GM21576 (cell line): ENCODE measurements around the gene PPP1R3E.
"Not testable (repeated sequence)": the region's sequence is repeated elsewhere in the genome, so short reads cannot be mapped to it uniquely, and the experiment has no call there.

Source experiments
- ATAC-seq: cut with Tn5 transposase; IDR thresholded peaks from one replicate; pipeline ENCODE4 v1.9.1; 2021; ENCODE audit warnings: mild to moderate bottlenecking, moderate library complexity; ENCODE audit not compliant: unreplicated experiment

PPP1R3E gene, protein sequence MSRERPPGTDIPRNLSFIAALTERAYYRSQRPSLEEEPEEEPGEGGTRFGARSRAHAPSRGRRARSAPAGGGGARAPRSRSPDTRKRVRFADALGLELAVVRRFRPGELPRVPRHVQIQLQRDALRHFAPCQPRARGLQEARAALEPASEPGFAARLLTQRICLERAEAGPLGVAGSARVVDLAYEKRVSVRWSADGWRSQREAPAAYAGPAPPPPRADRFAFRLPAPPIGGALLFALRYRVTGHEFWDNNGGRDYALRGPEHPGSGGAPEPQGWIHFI

DNA sequence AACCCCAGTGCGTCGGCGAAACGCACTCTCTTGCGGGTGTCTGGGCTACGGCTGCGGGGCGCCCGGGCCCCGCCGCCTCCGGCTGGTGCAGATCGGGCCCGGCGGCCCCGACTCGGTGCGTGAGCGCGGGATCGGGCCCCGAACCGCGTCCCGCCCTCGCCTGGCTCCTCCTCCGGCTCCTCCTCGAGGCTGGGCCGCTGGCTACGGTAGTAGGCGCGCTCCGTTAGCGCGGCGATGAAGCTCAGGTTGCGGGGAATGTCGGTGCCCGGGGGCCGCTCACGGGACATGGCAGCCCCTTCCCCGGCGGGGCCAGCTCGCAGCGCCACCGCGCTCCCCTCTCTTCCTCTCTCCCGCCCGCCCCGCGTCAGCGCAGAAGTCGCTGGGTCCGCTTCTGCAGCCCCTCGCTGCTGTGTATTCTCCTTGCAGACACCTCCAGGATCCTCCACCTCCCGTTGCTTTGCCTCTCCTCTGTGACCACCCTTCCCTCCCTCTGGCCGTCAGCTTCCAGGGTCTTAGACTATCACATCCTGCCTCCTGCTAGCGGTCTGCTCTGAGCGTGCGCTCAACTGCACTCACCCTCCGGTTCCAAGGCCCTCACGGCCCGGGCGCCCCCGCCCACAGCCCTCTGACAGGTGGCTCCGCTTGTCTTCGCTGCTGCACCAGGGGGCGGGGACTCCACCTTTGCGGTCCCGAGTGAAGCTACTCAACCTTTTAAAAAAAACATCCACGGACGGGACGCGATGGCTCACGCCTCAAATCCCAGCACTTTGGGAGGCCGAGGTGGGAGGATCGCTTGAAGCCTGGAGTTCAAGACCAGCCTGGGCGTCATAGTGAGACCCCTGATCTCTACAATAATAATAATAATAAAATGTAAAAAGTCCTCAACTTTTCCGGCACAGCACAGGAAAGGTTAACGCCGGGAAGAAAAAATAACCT is at the start of gene PPP1R3E:
Gene PPP1R3E (minus strand): TSS at position 570 of the 936 bp plus-strand sequence. CDS start 283 bp downstream, at position 287.
- peak; percentile 35 for ATAC-seq

DNA sequence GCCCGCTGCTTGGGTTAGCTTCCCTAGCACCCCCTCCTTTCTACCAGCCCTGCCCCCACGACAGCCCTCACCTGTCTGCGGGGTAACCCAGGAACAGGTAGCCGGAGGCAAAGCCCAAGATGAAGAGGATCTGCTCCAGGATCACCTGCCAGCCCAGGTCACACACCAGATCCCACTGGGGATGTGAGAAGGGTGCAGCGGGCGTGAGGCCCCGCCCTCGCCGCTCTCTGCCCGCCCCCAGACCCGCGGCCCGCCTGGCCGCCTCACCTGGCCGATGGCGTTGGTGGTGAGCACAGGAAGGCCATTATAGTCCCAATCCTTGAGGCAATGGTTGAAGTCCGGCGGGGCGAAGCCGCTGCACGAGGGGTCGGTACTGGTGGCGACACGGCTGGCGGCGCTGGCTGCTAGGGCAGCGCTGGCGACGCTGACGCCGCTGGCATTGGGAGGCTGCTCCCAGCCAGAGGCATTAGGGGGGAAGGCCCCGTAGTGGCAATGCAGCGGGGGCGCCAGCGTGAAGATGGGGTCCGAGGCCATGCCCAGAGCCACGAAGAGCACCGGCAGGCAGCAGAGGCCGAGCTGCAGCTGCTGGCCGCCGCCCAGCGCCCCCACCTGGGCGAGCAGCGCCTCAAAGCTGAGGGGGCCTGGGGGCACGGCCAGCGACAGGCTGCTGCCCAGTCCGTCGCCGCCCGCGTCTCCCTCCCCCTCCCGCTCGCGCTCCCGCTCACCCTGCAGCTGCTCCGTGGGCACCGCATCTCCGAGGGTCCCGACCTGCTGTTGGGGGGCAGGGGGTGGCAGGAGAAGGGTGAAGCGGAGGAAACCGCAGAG is 49.2 kb upstream of the PPP1R3E start:
- ATAC-seq, result no peak

DNA sequence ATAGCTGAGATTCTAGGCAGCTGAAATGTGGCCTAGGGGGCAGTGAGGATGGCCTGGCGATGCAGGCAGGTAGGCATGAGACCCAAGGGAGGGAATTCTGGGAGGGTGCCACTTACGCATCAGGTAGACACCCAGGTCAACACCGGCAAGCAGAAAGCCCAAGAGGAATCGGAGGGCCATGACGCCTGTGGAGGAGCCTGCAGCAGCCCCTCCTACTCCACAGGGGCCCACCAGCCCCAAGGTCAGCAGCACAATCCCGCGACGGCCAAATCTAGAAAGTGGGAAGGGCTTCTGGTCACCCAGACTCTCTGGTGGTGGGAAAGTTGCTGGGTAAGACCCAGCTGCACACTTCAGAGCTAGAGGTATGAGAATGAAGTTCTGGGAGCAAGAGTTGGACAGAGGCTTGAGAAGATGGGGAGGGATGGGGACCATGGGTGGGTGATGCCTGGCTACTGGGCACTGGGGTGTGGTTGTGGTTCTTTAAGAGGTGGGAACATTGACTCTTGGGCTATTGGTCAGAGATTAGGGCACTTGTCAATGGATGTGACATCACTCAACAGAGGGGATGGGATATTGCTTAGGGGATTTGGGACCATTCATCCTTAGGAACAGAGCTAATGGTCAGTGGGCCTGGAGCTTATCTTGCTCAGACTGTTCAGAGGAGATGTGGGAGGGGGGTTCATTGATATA is 46.6 kb upstream of the PPP1R3E start:
- ATAC-seq, result no peak

DNA sequence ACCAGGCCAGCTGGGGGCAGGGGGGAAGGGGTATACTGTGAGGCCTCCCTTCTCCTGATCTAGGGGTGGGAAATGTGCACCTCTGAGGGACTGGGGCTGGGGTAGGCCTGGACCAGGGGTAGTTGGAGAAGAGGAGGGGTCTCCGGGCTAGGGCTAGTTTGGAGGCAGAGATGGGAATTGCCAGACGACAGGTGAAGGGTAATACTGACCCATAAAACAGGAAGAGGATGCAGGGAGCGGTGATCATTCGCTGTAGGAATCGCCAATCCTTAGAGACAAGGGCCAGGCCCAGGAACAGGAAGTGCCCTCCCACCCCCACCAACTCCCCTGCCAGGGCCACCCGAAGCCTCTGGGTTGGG is 45.6 kb upstream of the PPP1R3E start:
- ATAC-seq, result no peak

DNA sequence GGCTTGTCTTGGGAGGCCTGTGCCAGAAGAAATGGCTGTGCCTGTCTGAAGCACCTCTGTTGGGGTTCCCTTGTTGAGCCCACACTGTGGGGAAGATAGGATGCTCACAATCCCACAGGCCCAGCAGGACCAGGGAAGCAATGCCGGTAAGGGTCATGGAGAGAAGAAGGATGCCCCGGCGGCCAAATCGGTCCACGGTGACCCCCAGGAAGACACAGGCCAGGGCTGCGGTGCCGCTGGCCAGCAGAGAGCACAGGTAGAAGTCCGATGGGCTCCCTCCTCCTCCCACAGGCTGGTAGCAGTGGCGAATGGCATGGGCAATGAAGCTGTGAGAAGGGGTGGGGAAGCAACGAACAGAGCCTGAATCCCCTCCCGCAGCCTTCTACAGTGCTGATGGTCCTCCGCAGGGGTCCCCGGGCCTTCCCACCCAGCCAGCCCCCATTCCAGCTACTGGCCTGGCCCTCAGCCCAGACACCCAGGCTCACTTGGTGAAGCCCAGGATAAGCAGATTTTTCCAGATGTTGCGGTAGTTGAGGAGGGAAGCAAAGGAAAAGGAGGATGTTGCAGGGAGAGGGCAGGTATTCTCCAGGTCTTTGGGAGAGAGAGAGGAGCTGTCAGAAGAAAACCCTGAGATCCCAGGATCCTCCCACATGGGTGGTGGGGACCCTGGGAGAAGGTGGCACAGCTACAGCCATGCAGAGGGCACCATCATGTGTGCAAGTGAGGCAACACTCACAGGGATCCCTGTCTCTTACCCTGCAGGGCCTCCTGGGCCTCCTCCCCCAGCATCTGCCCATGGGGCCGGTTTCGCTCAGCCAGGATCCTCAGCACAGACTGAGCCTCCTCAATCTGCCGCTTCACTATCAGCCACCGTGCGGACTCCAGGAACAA is 45.0 kb upstream of the PPP1R3E start:
- ATAC-seq, result no peak

DNA sequence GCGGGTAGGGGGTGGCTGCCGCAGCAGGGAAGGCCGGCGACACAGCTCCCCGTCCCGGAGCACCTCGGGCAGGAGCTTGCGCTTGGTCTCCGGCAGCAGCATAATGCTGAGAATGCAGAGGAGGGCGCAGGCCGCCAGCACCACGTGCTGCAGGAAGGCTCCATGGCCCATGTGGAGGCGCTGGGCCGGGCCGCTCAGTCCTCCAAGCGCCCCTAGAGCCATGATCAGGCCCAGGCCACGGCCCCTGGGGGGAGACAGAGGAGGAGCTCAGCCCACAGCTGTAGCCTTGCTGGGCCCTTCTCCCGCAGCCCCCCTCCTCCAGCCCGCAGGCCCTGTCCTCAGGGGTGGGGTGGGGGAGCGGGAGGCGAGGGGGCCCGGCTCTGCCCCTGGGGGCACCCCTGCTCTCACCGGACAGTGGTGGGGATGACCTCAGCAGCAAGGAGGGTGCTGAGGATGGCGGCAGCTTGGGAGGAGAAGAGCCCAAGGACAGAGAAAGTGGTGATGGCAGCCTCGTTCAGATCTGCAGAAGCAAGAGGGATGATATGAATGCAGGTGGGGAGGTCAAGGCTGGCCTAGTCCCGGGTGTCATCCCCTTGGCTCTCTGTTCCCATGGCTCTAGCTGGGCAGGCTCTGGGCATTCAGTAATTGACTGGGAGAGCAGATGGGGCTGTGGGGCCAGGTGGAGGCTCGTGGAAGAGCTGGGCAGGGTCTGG is 44.2 kb upstream of the PPP1R3E start:
- no peak for ATAC-seq

DNA sequence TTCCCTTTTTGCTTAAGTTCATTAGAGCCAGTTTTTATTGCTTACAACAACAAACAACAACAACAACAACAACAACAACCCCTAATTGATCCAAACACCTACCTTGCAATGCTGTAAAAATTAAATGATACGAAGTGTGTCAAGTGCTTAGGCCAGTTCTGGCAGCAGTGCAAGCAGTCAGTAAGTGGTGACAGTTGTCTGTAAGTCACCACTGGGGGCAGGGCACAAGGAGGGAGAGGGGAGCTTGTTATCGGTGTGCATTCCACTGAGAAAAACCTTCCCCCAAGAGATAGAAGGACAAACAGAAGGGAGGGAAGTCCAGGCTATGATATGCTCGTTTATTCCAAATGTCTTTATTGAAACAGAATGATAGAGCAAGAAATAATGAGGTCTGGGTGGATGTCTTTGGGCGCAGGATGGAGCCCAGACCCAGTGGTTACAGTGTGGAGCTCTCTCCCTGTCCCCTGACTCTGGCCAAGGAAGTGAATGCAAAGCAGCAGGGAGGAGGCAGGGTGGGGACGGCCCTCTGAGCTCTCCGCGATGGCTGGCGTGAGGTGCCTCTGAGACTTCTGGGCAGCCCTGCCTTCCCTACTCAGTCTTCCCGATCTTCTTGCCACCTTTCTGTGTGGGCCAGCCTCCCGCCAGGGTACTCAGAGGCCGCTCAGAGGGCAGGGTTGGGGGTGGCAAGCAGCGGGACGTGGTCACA is 43.5 kb upstream of the PPP1R3E start:
- no peak for ATAC-seq

DNA sequence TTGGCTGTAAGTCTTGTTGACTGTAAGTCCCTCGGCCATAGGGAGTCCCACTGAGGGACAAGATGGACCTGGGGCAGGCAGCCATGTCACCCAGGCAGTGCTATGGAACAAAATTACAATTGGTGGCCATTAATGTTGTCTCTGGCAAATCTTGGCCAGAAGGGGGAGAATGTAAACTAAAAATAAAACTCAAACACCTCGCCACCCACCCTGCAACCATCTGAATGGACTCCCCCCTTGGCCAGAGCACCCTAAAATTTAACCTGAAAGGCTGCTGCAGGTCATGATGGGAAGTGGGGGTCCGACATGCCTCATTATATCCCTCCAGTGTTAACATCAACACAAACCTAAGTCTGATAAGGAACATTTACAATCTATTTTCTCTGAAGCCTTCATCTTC is 41.8 kb upstream of the PPP1R3E start:
- ATAC-seq, result no peak

DNA sequence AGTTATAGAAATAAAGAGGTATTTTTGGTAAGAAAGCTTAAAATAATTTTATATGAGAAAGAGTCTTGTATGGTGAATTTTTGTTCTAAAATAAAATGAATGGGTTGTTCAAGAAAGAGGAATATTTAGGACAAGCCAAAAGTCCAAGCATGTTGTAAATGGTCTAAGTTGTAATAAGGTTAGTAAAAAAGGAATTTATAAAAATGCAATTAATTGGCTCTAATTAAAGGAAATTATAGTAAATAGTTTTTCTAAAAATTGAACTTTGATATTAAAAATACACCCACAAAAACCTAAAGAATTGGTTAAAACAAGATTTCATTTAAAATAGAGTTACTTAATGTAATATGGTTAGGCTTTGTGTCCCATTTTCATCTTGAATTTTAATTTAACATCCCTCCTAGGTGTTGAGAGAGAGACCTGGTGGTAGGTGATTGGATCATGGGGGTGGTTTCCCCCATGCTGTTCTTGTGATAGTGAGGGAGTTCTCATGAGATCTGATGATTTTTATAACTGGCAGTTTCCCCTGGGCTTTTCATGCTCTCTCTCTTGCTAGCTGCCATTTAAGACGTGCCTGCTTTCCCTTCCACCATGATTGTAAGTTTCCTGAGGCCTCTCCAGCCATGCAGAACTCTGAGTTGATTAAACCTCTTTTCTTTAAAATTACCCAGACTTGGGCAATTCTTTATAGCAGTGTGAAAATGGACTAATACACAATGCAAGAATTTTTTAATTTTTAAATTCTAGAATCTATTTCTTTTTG is 37.0 kb upstream of the PPP1R3E start:
- ATAC-seq, result no peak

DNA sequence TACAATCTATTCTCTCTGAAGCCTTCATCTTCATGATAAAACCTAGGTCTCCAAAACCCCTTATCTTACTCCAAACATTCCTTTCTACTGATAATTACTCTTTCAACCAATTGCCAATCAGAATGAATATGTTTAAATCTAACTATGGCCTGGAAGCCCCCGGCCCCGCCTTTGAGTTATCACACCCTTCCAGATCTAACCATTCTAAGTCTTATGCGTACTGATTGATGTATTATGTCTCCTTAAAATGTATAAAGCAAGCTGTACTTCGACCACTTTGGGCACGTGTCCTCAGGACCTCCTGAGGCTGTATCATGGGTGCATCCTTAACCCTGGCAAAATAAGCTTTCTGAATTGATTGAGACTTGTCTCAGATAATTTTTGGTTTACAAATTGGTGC is 33.0 kb upstream of the PPP1R3E start:
- ATAC-seq, result no peak

DNA sequence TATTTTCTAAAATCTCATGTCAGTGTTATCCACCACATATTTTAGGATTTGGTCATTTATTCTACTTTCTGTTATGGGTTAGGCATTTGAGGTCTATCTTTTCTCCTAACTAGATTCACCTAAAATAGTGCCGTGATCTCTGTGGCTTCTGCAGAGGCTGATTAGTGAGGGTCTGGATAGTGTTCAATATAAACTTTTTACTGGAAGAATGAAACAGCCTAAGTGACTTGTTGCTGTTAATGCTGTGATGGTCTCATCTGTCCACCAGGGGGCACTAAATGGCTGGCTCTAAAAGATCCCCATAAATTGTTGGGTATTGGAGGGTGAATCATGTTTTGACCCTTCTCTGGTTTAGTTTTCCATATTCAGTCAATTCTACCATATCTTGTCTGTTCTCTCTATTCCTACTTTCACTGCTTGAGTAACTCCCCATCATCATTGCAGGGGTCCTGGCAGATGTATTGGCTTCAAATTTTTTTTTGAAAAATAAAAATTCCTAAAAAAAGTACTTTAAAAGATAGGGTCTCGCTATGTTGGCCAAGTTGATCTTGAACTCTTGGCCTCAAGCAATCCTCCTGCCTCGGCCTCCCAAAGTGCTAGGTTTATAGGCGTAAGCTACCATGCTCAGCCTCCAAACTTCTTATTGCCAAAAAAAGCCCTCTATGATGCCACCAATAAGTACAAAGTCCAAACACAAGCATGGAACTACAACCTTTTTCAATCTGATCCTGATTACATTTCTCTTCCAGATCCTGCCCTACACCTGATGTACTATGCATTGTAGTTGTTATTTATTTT is 25.5 kb upstream of the PPP1R3E start:
- ATAC-seq, result peak; percentile 64

DNA sequence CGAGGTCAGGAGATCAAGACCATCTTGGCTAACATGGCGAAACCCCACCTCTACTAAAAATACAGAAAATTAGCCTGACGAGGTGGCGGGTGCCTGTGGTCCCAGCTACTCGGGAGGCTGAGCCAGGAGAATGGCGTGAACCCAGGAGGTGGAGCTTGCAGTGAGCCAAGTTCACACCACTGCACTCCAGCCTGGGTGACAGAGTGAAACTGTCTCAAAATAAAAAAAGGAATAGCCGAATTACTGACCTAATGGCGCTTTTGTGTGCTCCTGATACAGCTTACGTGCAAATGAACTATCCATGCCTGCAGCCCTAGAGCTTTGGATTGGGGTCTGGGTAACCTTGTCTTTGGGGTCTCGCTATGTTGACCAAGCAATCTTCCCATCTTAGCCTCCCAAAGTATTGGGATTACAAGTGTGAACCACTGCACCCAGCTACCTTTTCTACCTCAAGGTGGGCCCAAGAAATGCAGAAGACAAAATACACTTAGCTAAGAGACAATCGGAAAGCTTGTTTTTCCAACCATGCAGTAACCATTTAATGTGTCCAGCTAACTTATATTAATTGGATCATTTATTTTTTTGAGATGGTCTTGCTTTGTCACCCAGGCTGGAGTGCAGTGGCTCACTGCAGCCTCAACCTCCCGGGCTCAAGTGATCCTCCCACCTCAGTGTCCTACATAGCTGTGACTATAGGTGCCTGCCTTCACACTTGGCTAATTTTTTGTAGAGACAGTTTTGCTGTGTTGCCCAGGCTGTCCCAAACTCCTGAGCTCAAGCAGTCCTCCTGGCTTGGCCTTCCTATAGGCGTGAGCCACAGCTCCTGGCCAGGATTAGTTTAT is 24.1 kb upstream of the PPP1R3E start:
- ATAC-seq, result no peak

DNA sequence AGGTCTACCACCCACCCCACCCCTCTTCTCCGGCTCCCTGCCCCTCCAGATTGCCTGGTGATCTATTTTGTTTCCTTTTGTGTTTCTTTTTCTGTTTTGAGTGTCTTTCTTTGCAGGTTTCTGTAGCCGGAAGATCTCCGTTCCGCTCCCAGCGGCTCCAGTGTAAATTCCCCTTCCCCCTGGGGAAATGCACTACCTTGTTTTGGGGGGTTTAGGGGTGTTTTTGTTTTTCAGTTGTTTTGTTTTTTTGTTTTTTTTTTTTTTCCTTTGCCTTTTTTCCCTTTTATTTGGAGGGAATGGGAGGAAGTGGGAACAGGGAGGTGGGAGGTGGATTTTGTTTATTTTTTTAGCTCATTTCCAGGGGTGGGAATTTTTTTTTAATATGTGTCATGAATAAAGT is 23.1 kb upstream of the PPP1R3E start:
- not testable (repeated sequence) for ATAC-seq

DNA sequence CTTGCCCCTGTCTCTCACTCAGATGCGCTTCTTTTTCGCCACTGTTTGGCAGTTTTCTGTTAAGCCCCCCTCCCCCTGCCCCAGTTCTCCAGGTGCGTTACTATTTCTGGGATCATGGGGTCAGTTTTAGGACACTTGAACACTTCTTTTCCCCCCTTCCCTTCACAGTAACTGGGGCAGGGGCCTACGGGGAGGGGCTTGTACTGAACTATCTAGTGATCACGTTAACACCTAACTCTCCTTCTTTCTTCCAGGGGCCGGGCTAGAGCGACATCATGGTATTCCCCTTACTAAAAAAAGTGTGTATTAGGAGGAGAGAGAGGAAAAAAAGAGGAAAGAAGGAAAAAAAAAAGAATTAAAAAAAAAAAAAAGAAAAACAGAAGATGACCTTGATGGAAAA is 22.3 kb upstream of the PPP1R3E start:
- no peak for ATAC-seq

DNA sequence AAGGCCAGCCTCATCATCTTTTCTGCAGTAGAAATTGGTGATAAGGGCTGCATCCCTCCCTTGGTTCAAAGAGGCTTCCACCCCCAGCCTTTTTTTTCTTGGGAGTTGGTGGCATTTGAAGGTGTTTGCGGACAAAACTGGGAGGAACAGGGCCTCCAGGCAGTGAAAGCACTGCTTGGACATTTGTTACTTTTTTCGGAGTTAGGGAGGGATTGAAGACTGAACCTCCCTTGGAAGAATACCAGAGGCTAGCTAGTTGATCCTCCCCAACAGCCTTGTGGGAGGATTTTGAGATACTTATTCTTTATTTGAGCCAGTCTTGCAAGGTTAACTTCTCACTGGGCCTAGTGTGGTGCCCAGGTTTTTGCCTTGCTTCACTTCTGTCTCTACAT is 21.8 kb upstream of the PPP1R3E start:
- ATAC-seq, result no peak

DNA sequence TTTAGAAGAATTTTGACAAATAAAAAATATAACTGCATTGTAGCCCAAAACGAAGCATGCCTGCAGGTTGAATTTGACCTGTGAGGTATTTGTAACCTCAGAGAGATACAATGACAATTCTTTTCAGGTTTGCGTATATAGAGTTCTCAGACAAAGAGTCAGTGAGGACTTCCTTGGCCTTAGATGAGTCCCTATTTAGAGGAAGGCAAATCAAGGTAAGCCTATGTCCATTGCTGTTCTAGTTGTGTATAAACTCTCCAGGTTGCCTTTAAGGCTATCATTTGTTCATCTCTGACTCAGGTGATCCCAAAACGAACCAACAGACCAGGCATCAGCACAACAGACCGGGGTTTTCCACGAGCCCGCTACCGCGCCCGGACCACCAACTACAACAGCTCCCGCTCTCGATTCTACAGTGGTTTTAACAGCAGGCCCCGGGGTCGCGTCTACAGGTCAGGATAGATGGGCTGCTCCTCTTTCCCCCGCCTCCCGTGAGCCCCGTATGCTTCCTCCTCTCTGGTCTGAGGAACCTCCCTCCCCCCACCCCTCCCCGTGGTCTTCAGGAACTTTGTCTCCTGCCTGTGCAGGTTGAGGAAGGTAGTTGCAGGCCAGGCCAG is 21.3 kb upstream of the PPP1R3E start:
- no peak for ATAC-seq
